OCI-LY7 (cell line): ENCODE measurements around the gene OTUB1.

Source experiments
- EZH2phosphoT487 ChIP-seq: fragments of 200-600 bp; sonication (generic); IDR thresholded peaks from 2 replicates; pipeline ENCODE4 v1.6.1; 2018; ENCODE audit warnings: low read depth, borderline replicate concordance, mild to moderate bottlenecking, mixed run types, antibody characterized with exemption, low read length, moderate library complexity, mixed read lengths
- TF ChIP-seq, protein P1 (sequence below): fragments of 200-600 bp; sonication (generic); conservative IDR thresholded peaks from 2 replicates; pipeline ENCODE4 v1.5.1; 2014; ENCODE audit warnings: mild to moderate bottlenecking, antibody characterized with exemption, low read length, moderate library complexity, mixed read lengths

- TF ChIP-seq, protein P1, sequence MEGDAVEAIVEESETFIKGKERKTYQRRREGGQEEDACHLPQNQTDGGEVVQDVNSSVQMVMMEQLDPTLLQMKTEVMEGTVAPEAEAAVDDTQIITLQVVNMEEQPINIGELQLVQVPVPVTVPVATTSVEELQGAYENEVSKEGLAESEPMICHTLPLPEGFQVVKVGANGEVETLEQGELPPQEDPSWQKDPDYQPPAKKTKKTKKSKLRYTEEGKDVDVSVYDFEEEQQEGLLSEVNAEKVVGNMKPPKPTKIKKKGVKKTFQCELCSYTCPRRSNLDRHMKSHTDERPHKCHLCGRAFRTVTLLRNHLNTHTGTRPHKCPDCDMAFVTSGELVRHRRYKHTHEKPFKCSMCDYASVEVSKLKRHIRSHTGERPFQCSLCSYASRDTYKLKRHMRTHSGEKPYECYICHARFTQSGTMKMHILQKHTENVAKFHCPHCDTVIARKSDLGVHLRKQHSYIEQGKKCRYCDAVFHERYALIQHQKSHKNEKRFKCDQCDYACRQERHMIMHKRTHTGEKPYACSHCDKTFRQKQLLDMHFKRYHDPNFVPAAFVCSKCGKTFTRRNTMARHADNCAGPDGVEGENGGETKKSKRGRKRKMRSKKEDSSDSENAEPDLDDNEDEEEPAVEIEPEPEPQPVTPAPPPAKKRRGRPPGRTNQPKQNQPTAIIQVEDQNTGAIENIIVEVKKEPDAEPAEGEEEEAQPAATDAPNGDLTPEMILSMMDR = no peak
- TF ChIP-seq EZH2phosphoT487 = no peak
Measured at GRCh38 chr11:64043545-64043944, 57.3 kb downstream of the OTUB1 start.
